Dendritic cell treated with granulocyte-macrophage colony-stimulating factor and Interleukin-4, amounts not matched to agents 40 ng/mL and 50 ng/mL, for 4 days (primary cell): ENCODE data around the gene KCNB1.

Experiments used
- H3K27ac Mint-ChIP-seq: one replicate; pipeline ENCODE4 v1.8.0; 2022; ENCODE audit warnings: mild to moderate bottlenecking, mixed read lengths
- H3K27me3 Mint-ChIP-seq: one replicate; pipeline ENCODE4 v1.8.0; 2022; ENCODE audit warnings: mild to moderate bottlenecking, mixed read lengths
- H3K36me3 Mint-ChIP-seq: one replicate; pipeline ENCODE4 v1.8.0; 2022; ENCODE audit warnings: low read depth, mixed read lengths
- H3K4me1 Mint-ChIP-seq: one replicate; pipeline ENCODE4 v1.8.0; 2022; ENCODE audit warnings: low read depth, mixed read lengths
- H3K4me3 Mint-ChIP-seq: one replicate; pipeline ENCODE4 v1.8.0; 2022; ENCODE audit warnings: mild to moderate bottlenecking, moderate library complexity, mixed read lengths
- H3K9me3 Mint-ChIP-seq: one replicate; pipeline ENCODE4 v1.8.0; 2022; ENCODE audit warnings: mixed read lengths
- intact Hi-C: fragments of 100-400 bp; cut with micrococcal nuclease; formaldehyde crosslinking; loops from one replicate; pipeline ENCODE4 v1.15.0; 2022

KCNB1 gene

DNA sequence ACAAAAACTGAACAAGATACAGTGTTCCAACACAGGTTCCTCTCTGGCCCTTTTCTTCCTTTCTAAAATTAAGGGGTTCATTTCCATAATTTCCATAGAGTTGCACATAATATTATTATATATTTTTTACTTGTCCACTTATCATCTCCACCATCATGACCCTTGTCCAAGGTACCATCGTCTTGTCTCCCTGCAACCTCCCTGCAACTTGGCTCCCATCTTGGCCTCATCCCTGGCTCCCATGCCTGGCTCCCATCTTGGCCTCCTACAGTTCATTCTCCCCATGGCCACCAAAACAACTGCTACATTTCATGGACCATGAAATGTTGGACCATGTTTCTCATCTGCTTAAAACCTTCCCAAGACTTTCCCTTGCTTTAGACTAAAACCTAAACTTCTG, 3.1 kb upstream of the KCNB1 start:
- no peaks in the 10 kb centered on the region for H3K36me3 Mint-ChIP-seq
- no peaks in the 10 kb centered on the region for H3K9me3 Mint-ChIP-seq
- H3K27ac Mint-ChIP-seq, result no peak overlapping the region
- H3K4me1 Mint-ChIP-seq, result peaks cover 8% of the 10 kb centered on the region
- peaks cover 79% of the 10 kb centered on the region for H3K27me3 Mint-ChIP-seq
- intact Hi-C loops, result loop anchor here (10.0 kb wide), 1 partner anchor 101 kb away; no protein-coding TSS in a partner anchor
- H3K4me3 Mint-ChIP-seq, result no peak overlapping the region

DNA sequence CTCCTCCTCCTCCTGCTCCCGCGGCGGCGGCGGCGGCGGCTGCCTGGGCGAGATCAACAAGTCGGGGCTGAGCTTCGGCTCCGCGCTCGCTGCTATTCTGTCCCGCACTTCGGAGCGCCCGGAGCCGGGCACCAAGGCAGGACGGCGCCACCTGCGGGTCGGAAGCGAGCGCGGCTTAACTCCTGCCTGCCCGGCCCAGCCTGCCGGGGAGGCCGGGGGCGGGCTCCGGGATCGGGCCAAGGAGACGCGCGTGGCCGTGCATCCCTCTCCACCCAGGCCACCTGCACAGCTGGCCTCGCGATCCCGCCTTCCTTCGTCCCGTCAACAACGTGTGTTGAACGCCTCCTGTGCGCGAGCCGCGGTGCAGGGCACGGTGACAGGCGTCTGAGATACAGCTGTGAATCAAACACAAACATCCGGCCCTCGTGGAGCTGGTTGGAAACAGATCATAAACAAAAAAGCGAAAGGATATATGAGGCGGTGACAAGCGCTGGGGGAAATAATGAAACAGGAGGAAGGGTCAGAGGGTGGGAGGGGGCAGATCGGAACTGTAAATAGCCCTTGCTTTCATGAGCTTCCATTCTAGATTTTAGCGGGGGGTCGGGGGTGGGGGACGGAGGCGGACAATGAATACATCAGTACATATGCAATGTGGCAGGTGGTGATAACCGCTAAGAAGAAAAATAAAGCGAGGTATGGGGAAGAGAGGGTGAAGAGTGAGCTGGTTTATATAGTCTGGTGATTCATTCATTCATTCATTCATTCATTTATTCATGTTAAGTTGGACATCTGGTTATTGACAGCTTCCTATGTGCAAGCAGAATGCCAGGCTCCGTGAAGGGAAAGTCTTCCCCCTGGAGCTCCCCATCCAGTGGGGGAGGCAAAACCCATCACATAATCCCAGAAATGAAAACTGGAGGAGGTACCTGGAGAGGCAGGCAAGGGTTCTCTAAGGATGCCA, 2.0 kb upstream of the KCNB1 start:
- H3K4me3 Mint-ChIP-seq, result peak overlapping the region; percentile 45
- intact Hi-C loops, result loop anchor here (10.0 kb wide), 1 partner anchor 100 kb away; no protein-coding TSS in a partner anchor

DNA sequence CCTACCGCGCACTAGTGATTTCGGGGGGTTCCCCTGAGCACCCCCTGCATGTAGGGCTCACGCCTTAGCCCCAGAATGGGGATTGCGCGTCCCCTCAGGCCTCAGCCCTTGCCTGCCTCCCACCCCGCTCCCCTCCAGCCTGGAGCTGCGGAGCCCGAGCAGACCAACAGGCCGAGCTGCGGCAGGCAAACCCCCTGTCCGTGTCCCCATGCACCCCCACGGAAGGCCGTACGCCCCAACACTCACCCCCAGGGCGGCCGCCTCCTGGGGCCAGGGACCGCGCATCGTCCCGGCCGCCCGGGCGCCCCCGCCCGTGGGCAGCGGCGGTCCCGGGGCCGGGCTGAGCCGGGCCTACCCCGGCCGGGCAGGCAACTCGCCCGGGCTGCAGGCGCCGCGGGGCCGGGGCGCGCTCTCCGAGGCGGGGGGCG, 1.2 kb upstream of the KCNB1 start:
- no peak overlapping the region for H3K4me3 Mint-ChIP-seq
- no peaks in the 10 kb centered on the region for H3K36me3 Mint-ChIP-seq
- no peak overlapping the region for H3K27ac Mint-ChIP-seq
- H3K27me3 Mint-ChIP-seq, result peaks cover 75% of the 10 kb centered on the region
- intact Hi-C loops, result loop anchor here (10.0 kb wide), 1 partner anchor 99 kb away; no protein-coding TSS in a partner anchor
- peaks cover 8% of the 10 kb centered on the region for H3K4me1 Mint-ChIP-seq
- H3K9me3 Mint-ChIP-seq, result no peaks in the 10 kb centered on the region

More for the DNA sequence above, 2.0 kb upstream of the KCNB1 start:
- no peaks in the 10 kb centered on the region for H3K9me3 Mint-ChIP-seq
- peaks cover 75% of the 10 kb centered on the region for H3K27me3 Mint-ChIP-seq
- peaks cover 8% of the 10 kb centered on the region for H3K4me1 Mint-ChIP-seq
- no peaks in the 10 kb centered on the region for H3K36me3 Mint-ChIP-seq
- no peak overlapping the region for H3K27ac Mint-ChIP-seq

DNA sequence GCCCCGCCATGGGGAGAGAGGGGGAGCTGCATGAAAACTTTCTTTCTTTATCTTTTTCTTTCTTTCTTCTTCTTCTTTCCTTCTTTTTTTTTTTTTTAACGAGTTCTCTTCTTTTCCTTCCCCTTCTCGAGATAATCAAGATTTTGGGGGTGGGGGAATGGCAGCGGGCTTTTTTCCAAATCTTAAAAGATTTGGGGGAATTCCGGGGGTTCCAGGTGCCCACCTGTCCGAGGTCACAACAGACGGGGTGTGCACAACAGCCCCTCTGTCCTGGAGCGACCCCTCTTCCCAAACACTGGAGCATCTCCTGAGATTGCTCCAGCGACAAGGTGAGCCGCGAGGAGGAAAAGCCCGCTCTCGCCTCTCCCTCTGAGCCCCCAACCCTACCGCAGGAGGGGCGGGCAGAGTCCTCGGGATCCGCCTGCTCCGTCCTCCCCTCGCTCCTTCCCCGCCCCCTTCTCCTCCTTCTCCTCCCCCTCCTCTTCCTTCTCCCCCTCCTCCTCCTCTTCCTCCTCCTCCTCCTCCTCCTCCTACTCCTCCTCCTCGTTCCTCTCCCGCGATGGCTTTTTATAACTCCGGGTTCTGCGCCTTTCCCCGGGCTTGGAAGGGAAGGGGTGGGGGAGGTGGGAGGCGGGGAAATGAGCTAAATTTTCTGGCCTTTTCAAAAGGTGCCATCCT, 689 bp upstream of the KCNB1 start:
- no peak overlapping the region for H3K4me3 Mint-ChIP-seq
- intact Hi-C loops, result loop anchor here (10.0 kb wide), 1 partner anchor 98 kb away; no protein-coding TSS in a partner anchor
- no peak overlapping the region for H3K27ac Mint-ChIP-seq
- H3K4me1 Mint-ChIP-seq, result peaks cover 8% of the 10 kb centered on the region
- no peaks in the 10 kb centered on the region for H3K9me3 Mint-ChIP-seq
- H3K36me3 Mint-ChIP-seq, result no peaks in the 10 kb centered on the region
- H3K27me3 Mint-ChIP-seq, result peaks cover 72% of the 10 kb centered on the region

DNA sequence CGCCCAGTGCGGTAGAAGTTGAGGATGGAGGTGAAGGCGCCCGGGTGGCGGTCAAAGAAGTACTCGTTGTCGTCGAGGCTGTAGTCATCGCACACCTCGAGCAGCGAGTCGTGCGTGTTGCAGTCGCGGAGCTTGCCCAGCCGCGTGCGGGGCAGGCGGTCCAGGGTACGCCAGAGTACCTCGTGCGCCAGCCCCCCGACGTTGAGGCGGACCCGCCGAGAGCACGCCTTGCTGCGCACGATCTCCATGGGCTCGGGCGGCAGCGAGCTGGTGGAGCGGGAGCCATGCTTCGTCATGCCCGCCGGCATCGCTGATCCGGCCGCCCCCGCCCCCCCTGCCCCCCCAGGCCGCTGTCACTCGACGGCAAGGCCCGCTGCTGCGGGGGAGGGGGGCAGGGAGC, 295 bp downstream of the KCNB1 start:
- Mint-ChIP-seq H3K27me3 (peaks cover 73% of the 10 kb centered on the region), H3K27ac (no peak overlapping the region), H3K9me3 (no peaks in the 10 kb centered on the region), H3K36me3 (no peaks in the 10 kb centered on the region), H3K4me1 (peaks cover 8% of the 10 kb centered on the region), H3K4me3 (no peak overlapping the region)
- intact Hi-C loops, result loop anchor here (10.0 kb wide), 1 partner anchor 97 kb away; no protein-coding TSS in a partner anchor

DNA sequence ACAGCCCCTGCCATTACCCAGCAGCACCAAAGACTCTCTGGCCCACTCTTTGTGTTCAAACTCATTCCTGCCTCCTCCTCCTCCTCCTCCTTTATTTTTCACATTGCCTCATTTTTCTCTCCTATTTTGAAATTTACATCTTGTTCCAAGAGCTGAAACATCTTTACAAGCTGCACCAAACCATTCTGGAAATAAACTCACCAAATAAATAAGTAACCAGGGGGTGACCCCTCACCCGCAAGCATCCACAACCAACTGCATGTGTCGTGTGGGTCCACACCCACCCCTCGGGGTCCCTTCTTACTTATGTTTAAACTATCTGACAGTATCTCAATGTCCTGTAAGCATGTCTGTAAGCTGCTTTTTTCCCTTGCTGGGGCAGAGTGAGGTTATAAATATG, 1.4 kb downstream of the KCNB1 start:
- intact Hi-C loops, result loop anchor here (10.0 kb wide), 1 partner anchor 96 kb away; no protein-coding TSS in a partner anchor
- Mint-ChIP-seq H3K36me3 (no peaks in the 10 kb centered on the region), H3K9me3 (no peaks in the 10 kb centered on the region), H3K4me1 (peaks cover 8% of the 10 kb centered on the region), H3K27me3 (peaks cover 68% of the 10 kb centered on the region), H3K4me3 (no peak overlapping the region), H3K27ac (no peak overlapping the region)

DNA sequence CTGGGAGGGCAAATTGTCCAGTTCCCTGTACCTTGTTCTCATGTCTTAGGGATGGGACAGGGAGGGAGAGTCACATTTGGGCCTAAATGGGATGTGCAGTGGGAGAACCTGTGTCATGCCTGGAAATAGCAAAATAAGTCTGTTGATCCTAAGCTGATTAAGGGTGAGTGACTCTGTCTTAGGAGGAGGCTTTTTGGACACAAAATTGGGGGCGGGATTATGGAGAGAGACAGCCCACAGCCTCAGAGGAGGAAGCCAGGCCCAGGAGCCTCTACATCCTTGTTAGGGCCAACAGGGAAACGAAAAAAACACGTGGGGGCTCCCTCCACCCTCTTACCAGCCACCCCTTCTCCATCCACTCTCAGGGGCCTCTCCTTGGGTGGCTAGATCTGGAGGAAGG, 2.2 kb downstream of the KCNB1 start:
- Mint-ChIP-seq H3K9me3 (no peaks in the 10 kb centered on the region), H3K27me3 (peaks cover 60% of the 10 kb centered on the region), H3K36me3 (no peaks in the 10 kb centered on the region)

DNA sequence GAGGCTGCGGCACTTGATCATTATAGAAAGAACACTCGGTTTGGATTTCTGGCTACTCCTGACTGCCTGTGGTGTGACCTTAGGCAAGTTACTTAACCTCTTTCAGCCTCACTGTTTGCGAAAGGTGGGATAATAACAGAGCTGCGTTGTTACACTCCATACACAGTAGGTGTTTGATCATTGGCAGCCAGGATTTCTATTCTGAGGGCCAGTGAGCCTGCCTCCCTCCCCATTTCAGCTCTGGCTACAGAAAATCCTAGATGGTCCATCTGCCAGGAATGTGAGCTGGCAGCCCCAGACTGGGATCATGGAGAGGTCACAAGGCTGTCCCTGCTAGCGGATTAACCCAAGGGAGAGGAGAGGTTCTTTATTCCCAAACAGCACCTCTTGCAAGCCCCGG, 2.7 kb downstream of the KCNB1 start:
- H3K4me1 Mint-ChIP-seq, result peaks cover 8% of the 10 kb centered on the region
- H3K4me3 Mint-ChIP-seq, result no peak overlapping the region
- no peaks in the 10 kb centered on the region for H3K36me3 Mint-ChIP-seq
- no peaks in the 10 kb centered on the region for H3K9me3 Mint-ChIP-seq
- intact Hi-C loops, result loop anchor here (10.0 kb wide), 1 partner anchor 95 kb away; no protein-coding TSS in a partner anchor
- H3K27me3 Mint-ChIP-seq, result peaks cover 57% of the 10 kb centered on the region
- no peak overlapping the region for H3K27ac Mint-ChIP-seq

More for the DNA sequence above, 2.2 kb downstream of the KCNB1 start:
- H3K27ac Mint-ChIP-seq, result no peak overlapping the region
- H3K4me1 Mint-ChIP-seq, result peaks cover 8% of the 10 kb centered on the region
- no peak overlapping the region for H3K4me3 Mint-ChIP-seq
- intact Hi-C loops, result loop anchor here (10.0 kb wide), 1 partner anchor 95 kb away; no protein-coding TSS in a partner anchor

DNA sequence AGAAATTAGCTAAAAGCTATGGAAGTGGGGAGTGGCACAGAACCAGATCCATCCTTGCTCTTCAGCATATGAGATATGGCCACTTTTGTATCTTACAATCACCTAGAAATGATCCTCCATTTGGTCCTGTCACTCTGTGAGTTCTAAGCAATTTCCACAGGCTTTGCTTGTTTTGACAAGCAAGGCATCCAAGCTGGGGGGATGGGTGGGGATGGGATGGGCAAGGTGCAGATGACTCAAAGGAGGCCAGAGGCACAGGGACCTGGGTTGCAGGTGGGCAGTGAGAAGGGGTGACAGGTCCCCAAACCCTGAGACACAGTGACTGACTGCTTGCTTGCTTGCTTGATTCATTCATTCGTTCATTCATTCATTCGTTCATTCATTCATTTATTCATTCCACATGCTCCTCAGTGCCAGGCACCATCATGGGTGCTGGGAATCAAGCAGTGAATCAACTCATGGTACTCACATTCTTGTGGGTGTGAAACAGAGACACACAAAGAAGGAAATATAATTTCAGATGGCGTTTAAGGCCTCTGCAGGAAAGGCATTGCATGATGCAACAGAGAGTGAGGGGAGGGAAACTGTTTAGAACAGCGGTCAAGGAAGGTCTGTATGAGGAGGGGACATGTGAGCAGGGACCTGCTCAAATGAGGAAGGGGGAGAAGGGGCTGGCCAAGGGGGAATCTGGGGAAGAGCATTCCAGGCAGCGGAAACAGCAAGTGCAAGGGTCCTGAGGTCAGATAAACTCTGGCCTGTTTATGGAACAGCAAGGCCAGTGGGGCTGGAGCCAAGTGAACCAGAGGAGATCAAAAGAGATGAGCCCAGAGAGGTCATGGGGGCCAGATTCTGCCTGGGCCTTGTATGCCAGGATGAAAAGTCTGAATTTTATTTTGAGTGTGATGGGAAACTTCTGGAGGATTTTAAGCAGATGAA, 3.4 kb downstream of the KCNB1 start:
- no peak overlapping the region for H3K27ac Mint-ChIP-seq
- H3K4me1 Mint-ChIP-seq, result peaks cover 2% of the 10 kb centered on the region
- H3K4me3 Mint-ChIP-seq, result no peak overlapping the region
- no peaks in the 10 kb centered on the region for H3K36me3 Mint-ChIP-seq
- H3K9me3 Mint-ChIP-seq, result no peaks in the 10 kb centered on the region
- intact Hi-C loops, result no loop called here
- H3K27me3 Mint-ChIP-seq, result peaks cover 52% of the 10 kb centered on the region

DNA sequence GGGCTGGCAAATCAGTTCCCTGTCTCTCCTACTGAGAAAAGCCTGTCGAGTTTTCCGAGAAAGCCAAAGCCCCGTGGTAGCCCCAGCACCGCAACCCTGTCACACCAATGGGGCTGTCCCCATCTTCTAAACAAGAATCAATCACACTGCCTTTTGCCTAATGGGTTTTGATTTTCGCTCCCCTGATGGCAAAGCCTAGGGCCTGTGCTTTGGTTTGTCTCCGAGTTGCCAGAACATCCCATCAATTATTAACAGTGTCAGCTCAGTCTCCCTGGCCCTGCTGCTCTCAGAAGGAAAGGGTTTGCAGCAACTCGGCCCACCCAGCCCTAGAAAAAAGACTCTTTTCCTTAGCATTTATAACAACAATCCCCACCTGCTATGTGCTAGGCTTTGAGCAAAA, 4.2 kb downstream of the KCNB1 start:
- H3K9me3 Mint-ChIP-seq, result no peaks in the 10 kb centered on the region
- peaks cover 48% of the 10 kb centered on the region for H3K27me3 Mint-ChIP-seq
- no peaks in the 10 kb centered on the region for H3K4me1 Mint-ChIP-seq
- intact Hi-C loops, result no loop called here
- no peak overlapping the region for H3K27ac Mint-ChIP-seq
- no peak overlapping the region for H3K4me3 Mint-ChIP-seq
- no peaks in the 10 kb centered on the region for H3K36me3 Mint-ChIP-seq

DNA sequence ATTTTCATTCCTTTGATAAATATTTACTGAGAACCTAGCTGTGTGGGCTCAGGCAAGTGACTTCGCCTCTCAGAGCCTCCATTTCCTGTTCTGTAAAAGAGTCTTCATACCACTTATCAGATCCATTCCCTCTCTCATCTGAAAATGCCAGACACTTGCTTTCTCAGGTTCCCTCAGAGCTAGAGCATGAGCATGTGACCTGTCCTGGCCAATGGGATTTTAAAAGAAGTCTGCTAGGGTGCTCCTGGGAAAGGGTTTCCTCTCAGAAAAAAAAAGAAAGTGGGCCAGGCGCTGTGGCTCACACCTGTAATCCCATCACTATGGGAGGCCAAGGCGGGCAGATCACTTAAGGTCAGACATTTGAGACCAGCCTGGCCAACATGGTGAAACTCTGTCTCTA, 5.3 kb downstream of the KCNB1 start:
- Mint-ChIP-seq H3K4me3 (no peak overlapping the region), H3K36me3 (no peaks in the 10 kb centered on the region), H3K27ac (no peak overlapping the region), H3K27me3 (peaks cover 46% of the 10 kb centered on the region), H3K4me1 (no peaks in the 10 kb centered on the region), H3K9me3 (no peaks in the 10 kb centered on the region)
- intact Hi-C loops, result no loop called here

DNA sequence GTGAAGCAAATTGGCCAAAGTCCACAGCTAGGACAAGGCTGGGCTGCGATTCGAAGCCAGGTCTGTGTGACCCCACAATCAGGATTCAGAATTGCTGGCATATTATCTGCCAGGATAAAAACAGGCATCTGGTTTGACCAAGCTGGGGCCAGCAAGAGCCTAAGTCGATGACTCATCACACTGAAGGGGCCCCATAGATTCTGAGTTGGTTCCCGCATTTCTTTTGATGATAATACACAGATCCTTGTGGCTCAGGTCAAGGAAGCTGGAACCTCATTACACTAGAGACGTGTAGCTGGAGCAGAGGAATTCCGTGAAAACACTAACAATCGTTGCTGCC, 6.5 kb downstream of the KCNB1 start:
- H3K4me1 Mint-ChIP-seq, result no peaks in the 10 kb centered on the region
- H3K4me3 Mint-ChIP-seq, result no peak overlapping the region
- H3K27ac Mint-ChIP-seq, result no peak overlapping the region
- H3K36me3 Mint-ChIP-seq, result no peaks in the 10 kb centered on the region
- intact Hi-C loops, result no loop called here
- H3K27me3 Mint-ChIP-seq, result peaks cover 40% of the 10 kb centered on the region
- no peaks in the 10 kb centered on the region for H3K9me3 Mint-ChIP-seq

DNA sequence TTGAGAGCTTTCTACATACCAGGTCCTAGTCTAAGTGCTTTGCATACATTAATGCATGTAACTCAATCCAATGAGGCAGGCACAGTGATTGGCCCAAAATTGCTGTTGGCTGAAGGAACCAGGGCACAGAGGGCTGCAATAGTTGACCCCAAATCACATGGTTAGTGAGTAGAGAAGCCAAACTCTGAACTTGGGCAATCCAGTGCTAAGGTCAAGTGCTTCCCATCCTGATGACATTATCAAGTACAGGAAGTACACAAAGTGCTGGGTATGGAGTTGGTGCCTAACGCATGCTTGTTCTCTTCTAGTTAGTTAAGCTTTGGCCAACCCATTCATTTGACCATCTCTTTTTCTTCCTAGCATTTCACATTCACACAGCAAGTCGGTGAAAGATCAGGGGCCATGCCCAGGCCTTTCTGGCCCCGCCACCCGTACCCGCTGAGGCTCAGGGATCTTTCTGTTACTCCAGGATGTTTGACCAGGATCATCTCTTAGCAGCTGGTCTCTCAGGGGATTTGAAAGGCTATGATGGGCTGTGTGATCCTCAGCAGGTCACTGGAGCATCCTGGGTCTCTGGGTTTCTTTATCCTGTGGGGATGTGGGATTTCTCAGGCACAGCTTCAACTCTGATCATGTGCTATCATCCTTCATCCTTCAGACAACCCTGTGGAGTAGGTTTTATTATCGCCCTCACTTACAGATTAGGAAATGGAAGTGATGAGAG, 7.0 kb downstream of the KCNB1 start:
- H3K4me1 Mint-ChIP-seq, result no peaks in the 10 kb centered on the region
- no peak overlapping the region for H3K4me3 Mint-ChIP-seq
- no peaks in the 10 kb centered on the region for H3K9me3 Mint-ChIP-seq
- no peaks in the 10 kb centered on the region for H3K36me3 Mint-ChIP-seq
- intact Hi-C loops, result no loop called here
- peaks cover 36% of the 10 kb centered on the region for H3K27me3 Mint-ChIP-seq
- H3K27ac Mint-ChIP-seq, result no peak overlapping the region
